ENCODE data around the gene NPLOC4.

NPLOC4 gene

GRCh38 chr17:81557276-81558114 lies 79.4 kb downstream of the NPLOC4 start:
- Histone ChIP-seq H3K9me3 (ENCODE audit: control insufficient read depth, low read length) (no peaks in the 10 kb centered on the region), H3K27ac (ENCODE audit: insufficient read depth, low read depth, low read length, poor library complexity, severe bottlenecking) (no peak overlapping the region), H3K4me3 (ENCODE audit: insufficient read depth, low read depth, low read length) (no peak overlapping the region), H3K36me3 (ENCODE audit: control insufficient read depth, insufficient read depth, low read length) (peaks cover 16% of the 10 kb centered on the region), H3K4me1 (ENCODE audit: control insufficient read depth, insufficient read depth, low read length) (peaks cover 5% of the 10 kb centered on the region), H3K27me3 (ENCODE audit: control insufficient read depth, insufficient read depth, low read length, poor library complexity, severe bottlenecking) (no peaks in the 10 kb centered on the region)
- WGBS, 2 experiments = 94% methylated on average over 21 of the region's 21 CpGs

- WGBS, 2 experiments = 92 to 96% methylated on average over 6 of the region's 6 CpGs
- Histone ChIP-seq H3K9me3 (ENCODE audit: control insufficient read depth, low read length) (no peaks in the 10 kb centered on the region), H3K27ac (ENCODE audit: insufficient read depth, low read depth, low read length, poor library complexity, severe bottlenecking) (no peak overlapping the region), H3K4me3 (ENCODE audit: insufficient read depth, low read depth, low read length) (no peak overlapping the region), H3K27me3 (ENCODE audit: control insufficient read depth, insufficient read depth, low read length, poor library complexity, severe bottlenecking) (no peaks in the 10 kb centered on the region), H3K4me1 (ENCODE audit: control insufficient read depth, insufficient read depth, low read length) (peaks cover 5% of the 10 kb centered on the region), H3K36me3 (ENCODE audit: control insufficient read depth, insufficient read depth, low read length) (peaks cover 16% of the 10 kb centered on the region)
These were observed 80.0 kb downstream of the NPLOC4 start for GRCh38 chr17:81556863-81557262.

- Histone ChIP-seq H3K4me1 (ENCODE audit: control insufficient read depth, insufficient read depth, low read length) (peaks cover 5% of the 10 kb centered on the region), H3K4me3 (ENCODE audit: insufficient read depth, low read depth, low read length) (no peak overlapping the region), H3K36me3 (ENCODE audit: control insufficient read depth, insufficient read depth, low read length) (peaks cover 12% of the 10 kb centered on the region), H3K9me3 (ENCODE audit: control insufficient read depth, low read length) (no peaks in the 10 kb centered on the region), H3K27me3 (ENCODE audit: control insufficient read depth, insufficient read depth, low read length, poor library complexity, severe bottlenecking) (no peaks in the 10 kb centered on the region), H3K27ac (ENCODE audit: insufficient read depth, low read depth, low read length, poor library complexity, severe bottlenecking) (no peak overlapping the region)
- 96 to 97% methylated on average over 9 of the region's 9 CpGs for WGBS, 2 experiments
These were observed 80.7 kb downstream of the NPLOC4 start for GRCh38 chr17:81556175-81556691.

GRCh38 chr17:81553616-81554181 lies 83.2 kb downstream of the NPLOC4 start:
- Histone ChIP-seq H3K27ac (ENCODE audit: insufficient read depth, low read depth, low read length, poor library complexity, severe bottlenecking) (no peak overlapping the region), H3K4me1 (ENCODE audit: control insufficient read depth, insufficient read depth, low read length) (peaks cover 11% of the 10 kb centered on the region), H3K27me3 (ENCODE audit: control insufficient read depth, insufficient read depth, low read length, poor library complexity, severe bottlenecking) (no peaks in the 10 kb centered on the region), H3K9me3 (ENCODE audit: control insufficient read depth, low read length) (no peaks in the 10 kb centered on the region), H3K36me3 (ENCODE audit: control insufficient read depth, insufficient read depth, low read length) (peaks cover 19% of the 10 kb centered on the region), H3K4me3 (ENCODE audit: insufficient read depth, low read depth, low read length) (peak overlapping the region; percentile 79)
- WGBS, 2 experiments = 70 to 71% methylated on average over 24 of the region's 24 CpGs

- 3 to 5% methylated on average over 19 of the region's 19 CpGs for WGBS, 2 experiments
- H3K36me3 ChIP-seq (ENCODE audit: control insufficient read depth, insufficient read depth, low read length) = peaks cover 13% of the 10 kb centered on the region
- H3K27ac ChIP-seq (ENCODE audit: insufficient read depth, low read depth, low read length, poor library complexity, severe bottlenecking) = no peak overlapping the region
- no peaks in the 10 kb centered on the region for H3K27me3 ChIP-seq (ENCODE audit: control insufficient read depth, insufficient read depth, low read length, poor library complexity, severe bottlenecking)
- H3K4me1 ChIP-seq (ENCODE audit: control insufficient read depth, insufficient read depth, low read length) = peaks cover 11% of the 10 kb centered on the region
- peak overlapping the region; percentile 79 for H3K4me3 ChIP-seq (ENCODE audit: insufficient read depth, low read depth, low read length)
- no peaks in the 10 kb centered on the region for H3K9me3 ChIP-seq (ENCODE audit: control insufficient read depth, low read length)
These were observed 83.8 kb downstream of the NPLOC4 start for GRCh38 chr17:81553018-81553615.

- H3K4me3 ChIP-seq (ENCODE audit: insufficient read depth, low read depth, low read length) = peak within 1 kb of the TSS; percentile 79
- H3K36me3 ChIP-seq (ENCODE audit: control insufficient read depth, insufficient read depth, low read length) = peaks cover 13% of the 10 kb centered on the region
- no peak within 1 kb of the TSS for H3K27ac ChIP-seq (ENCODE audit: insufficient read depth, low read depth, low read length, poor library complexity, severe bottlenecking)
- H3K27me3 ChIP-seq (ENCODE audit: control insufficient read depth, insufficient read depth, low read length, poor library complexity, severe bottlenecking) = no peaks in the 10 kb centered on the region
- H3K9me3 ChIP-seq (ENCODE audit: control insufficient read depth, low read length) = no peaks in the 10 kb centered on the region
- H3K4me1 ChIP-seq (ENCODE audit: control insufficient read depth, insufficient read depth, low read length) = peaks cover 11% of the 10 kb centered on the region
- 0 to 1% methylated on average over 85 of the region's 85 CpGs for WGBS, 2 experiments
These were observed 84.5 kb downstream of the NPLOC4 start, which contains the start of gene FAAP100 for GRCh38 chr17:81552244-81553017. FAAP100 (minus strand) TSS chr17:81552353; CDS start chr17:81552330, 23 bp downstream.

GRCh38 chr17:81551458-81552243 lies 85.3 kb downstream of the NPLOC4 start:
- no peaks in the 10 kb centered on the region for H3K9me3 ChIP-seq (ENCODE audit: control insufficient read depth, low read length)
- H3K27me3 ChIP-seq (ENCODE audit: control insufficient read depth, insufficient read depth, low read length, poor library complexity, severe bottlenecking) = no peaks in the 10 kb centered on the region
- H3K4me1 ChIP-seq (ENCODE audit: control insufficient read depth, insufficient read depth, low read length) = peaks cover 11% of the 10 kb centered on the region
- H3K27ac ChIP-seq (ENCODE audit: insufficient read depth, low read depth, low read length, poor library complexity, severe bottlenecking) = no peak overlapping the region
- H3K36me3 ChIP-seq (ENCODE audit: control insufficient read depth, insufficient read depth, low read length) = peaks cover 17% of the 10 kb centered on the region
- peak overlapping the region; percentile 79 for H3K4me3 ChIP-seq (ENCODE audit: insufficient read depth, low read depth, low read length)
- WGBS, 2 experiments = 4 to 5% methylated on average over 69 of the region's 69 CpGs

GRCh38 chr17:81550830-81551457 lies 86.0 kb downstream of the NPLOC4 start:
- peaks cover 16% of the 10 kb centered on the region for H3K36me3 ChIP-seq (ENCODE audit: control insufficient read depth, insufficient read depth, low read length)
- no peak overlapping the region for H3K27ac ChIP-seq (ENCODE audit: insufficient read depth, low read depth, low read length, poor library complexity, severe bottlenecking)
- H3K9me3 ChIP-seq (ENCODE audit: control insufficient read depth, low read length) = no peaks in the 10 kb centered on the region
- no peaks in the 10 kb centered on the region for H3K27me3 ChIP-seq (ENCODE audit: control insufficient read depth, insufficient read depth, low read length, poor library complexity, severe bottlenecking)
- WGBS, 2 experiments = 91% methylated on average over 27 of the region's 27 CpGs
- peak overlapping the region; percentile 79 for H3K4me3 ChIP-seq (ENCODE audit: insufficient read depth, low read depth, low read length)
- peaks cover 11% of the 10 kb centered on the region for H3K4me1 ChIP-seq (ENCODE audit: control insufficient read depth, insufficient read depth, low read length)

- H3K4me1 ChIP-seq (ENCODE audit: control insufficient read depth, insufficient read depth, low read length) = peaks cover 11% of the 10 kb centered on the region
- no peak overlapping the region for H3K4me3 ChIP-seq (ENCODE audit: insufficient read depth, low read depth, low read length)
- WGBS, 2 experiments = 96 to 97% methylated on average over 15 of the region's 15 CpGs
- no peaks in the 10 kb centered on the region for H3K9me3 ChIP-seq (ENCODE audit: control insufficient read depth, low read length)
- H3K27me3 ChIP-seq (ENCODE audit: control insufficient read depth, insufficient read depth, low read length, poor library complexity, severe bottlenecking) = no peaks in the 10 kb centered on the region
- no peak overlapping the region for H3K27ac ChIP-seq (ENCODE audit: insufficient read depth, low read depth, low read length, poor library complexity, severe bottlenecking)
- H3K36me3 ChIP-seq (ENCODE audit: control insufficient read depth, insufficient read depth, low read length) = peaks cover 20% of the 10 kb centered on the region
These were observed 86.6 kb downstream of the NPLOC4 start for GRCh38 chr17:81550285-81550684.

All from ectodermal cell (in vitro differentiated cells).